GM23248 (cell line): ENCODE data around the gene ENTPD5. TPM values are rescaled to one million over a fixed set of nuclear protein-coding genes. Genes with fewer than 3 reads are reported as not detected.

Experiments used
- DNase-seq: peaks from one replicate; pipeline ENCODE4 v3.0.0-alpha.2; 2015
- H2AFZ ChIP-seq: fragments of 200-600 bp; sonication (generic); 2 replicates; pipeline ENCODE4 v1.6.1; 2016; ENCODE audit warnings: antibody characterized with exemption
- H3F3A ChIP-seq: fragments of 200-600 bp; sonication (generic); 2 replicates; pipeline ENCODE4 v1.6.1; 2016; ENCODE audit warnings: mild to moderate bottlenecking, antibody characterized with exemption, mixed run types; ENCODE audit not compliant: insufficient read depth
- H3K27ac ChIP-seq: fragments of 200-600 bp; sonication (generic); 2 replicates; pipeline ENCODE4 v1.5.1; 2016; ENCODE audit warnings: mild to moderate bottlenecking
- H3K27me3 ChIP-seq: fragments of 200-600 bp; sonication (generic); replicated peaks from 2 replicates; pipeline ENCODE4 v1.6.1; 2016; ENCODE audit warnings: mild to moderate bottlenecking; ENCODE audit not compliant: insufficient read depth
- H3K36me3 ChIP-seq: fragments of 200-600 bp; sonication (generic); 2 replicates; pipeline ENCODE4 v1.6.1; 2016; ENCODE audit warnings: low read depth, mild to moderate bottlenecking
- H3K4me1 ChIP-seq: fragments of 200-600 bp; sonication (generic); 2 replicates; pipeline ENCODE4 v1.6.1; 2016; ENCODE audit warnings: mild to moderate bottlenecking; ENCODE audit not compliant: insufficient read depth
- H3K4me2 ChIP-seq: fragments of 200-600 bp; sonication (generic); one replicate; pipeline ENCODE4 v1.6.1; 2016; ENCODE audit warnings: mild to moderate bottlenecking; ENCODE audit not compliant: unreplicated experiment
- H3K4me3 ChIP-seq: fragments of 200-600 bp; sonication (generic); 2 replicates; pipeline ENCODE4 v1.5.1; 2016; ENCODE audit warnings: mild to moderate bottlenecking
- H3K79me2 ChIP-seq: fragments of 200-600 bp; sonication (generic); 2 replicates; pipeline ENCODE4 v1.6.1; 2016; ENCODE audit warnings: mild to moderate bottlenecking; ENCODE audit not compliant: insufficient read depth
- H3K9ac ChIP-seq: fragments of 200-600 bp; sonication (generic); 2 replicates; pipeline ENCODE4 v1.6.1; 2016; ENCODE audit warnings: mild to moderate bottlenecking
- H3K9me2 ChIP-seq: fragments of 200-600 bp; sonication (generic); 2 replicates; pipeline ENCODE4 v1.6.1; 2016; ENCODE audit warnings: mixed run types, mild to moderate bottlenecking, moderate library complexity; ENCODE audit not compliant: insufficient read depth
- H3K9me3 ChIP-seq: fragments of 200-600 bp; sonication (generic); one replicate; pipeline ENCODE4 v1.6.1; 2017; ENCODE audit warnings: low read depth
- H4K20me1 ChIP-seq: fragments of 200-600 bp; sonication (generic); 2 replicates; pipeline ENCODE4 v1.6.0; 2016; ENCODE audit not compliant: insufficient read depth
- EZH2 ChIP-seq: fragments of 200-600 bp; sonication (generic); IDR thresholded peaks from 2 replicates; pipeline ENCODE4 v1.6.1; 2018; ENCODE audit warnings: antibody characterized with exemption, mild to moderate bottlenecking; ENCODE audit not compliant: insufficient read depth, poor library complexity, severe bottlenecking
- EZH2phosphoT487 ChIP-seq: fragments of 200-600 bp; sonication (generic); IDR thresholded peaks from 2 replicates; pipeline ENCODE4 v1.6.1; 2018; ENCODE audit warnings: antibody characterized with exemption, moderate library complexity, mild to moderate bottlenecking, low read depth; ENCODE audit not compliant: insufficient read depth
- WGBS, 2 experiments: methylation state at CpG; one replicate each; pipeline ENCODE4 v1.1.6; 2015 to 2017; ENCODE audit warnings: low lambda C conversion rate in 2 of 2, low coverage in 1 of 2; ENCODE audit errors: missing lambda C conversion rate in 2 of 2; 5-methylcytosine and 5-hydroxymethylcytosine counted together
- in situ Hi-C: fragments of 300-500 bp; cut with MboI; formaldehyde crosslinking; loops from 2 replicates; pipeline ENCODE4 v1.15.0; 2020
- polyA plus RNA-seq: library from polyadenylated mRNA; unstranded; fragments of >200 nt; fragmentation: Nextera tagmentation; extraction: Ambion mirVana; gene quantifications from 2 replicates; pipeline ENCODE4 v1.2.1, GENCODE V29; 2016
- small RNA-seq: library from RNA; depleted of rRNA; stranded (forward); fragments of <200 nt; gene quantifications from one replicate; pipeline ENCODE3, GENCODE V24; 2014; ENCODE audit warnings: low read depth, low replicate concordance
- total RNA-seq: library from RNA; depleted of rRNA; stranded (reverse); fragments of >200 nt; shearing (Covaris generic); gene quantifications from 2 replicates; pipeline ENCODE4 v1.2.3, GENCODE V29; 2014; rRNA removed

Gene ENTPD5
- total and polyA plus RNA-seq, 2 experiments from 2014 or later: 10.4 to 11.5 TPM

- Histone ChIP-seq H3K9ac (no peak overlapping the region), H3F3A (0 out of 2 replicates have a peak, but pooled peaks cover 5% of the 10 kb centered on the region), H2AFZ (no peak overlapping the region), H3K79me2 (peaks cover 79% of the 10 kb centered on the region), H3K4me3 (no peak overlapping the region), H3K4me1 (peaks cover 16% of the 10 kb centered on the region), H3K36me3 (peaks cover 43% of the 10 kb centered on the region), H3K9me2 (no peaks in the 10 kb centered on the region), H3K27me3 (no peaks in the 10 kb centered on the region), H3K27ac (no peak overlapping the region), H3K4me2 (no peak overlapping the region), H3K9me3 (no peaks in the 10 kb centered on the region), H4K20me1 (no peaks in the 10 kb centered on the region)
- WGBS, 2 experiments: 81 to 85% methylated on average over 6 of the region's 6 CpGs
- TF ChIP-seq EZH2phosphoT487: no peak
- TF ChIP-seq EZH2: no peak
- DNase-seq: no peak
- in situ Hi-C loops: no loop called here
Observed at GRCh38 chr14:73916324-73916723, 102.8 kb downstream of the ENTPD5 start.

GRCh38 chr14:73913256-73913655 lies 105.8 kb downstream of the ENTPD5 start:
- Histone ChIP-seq H3K9me3 (no peaks in the 10 kb centered on the region), H3K4me1 (peaks cover 16% of the 10 kb centered on the region), H3K4me3 (no peak overlapping the region), H3K79me2 (peaks cover 84% of the 10 kb centered on the region), H4K20me1 (no peaks in the 10 kb centered on the region), H3K36me3 (peaks cover 47% of the 10 kb centered on the region), H3K9me2 (no peaks in the 10 kb centered on the region), H3F3A (peaks cover 21% of the 10 kb centered on the region), H2AFZ (no peak overlapping the region), H3K27ac (peak overlapping the region; percentile 15; the same call in 1 of the 2 replicates), H3K9ac (no peak overlapping the region), H3K27me3 (no peaks in the 10 kb centered on the region), H3K4me2 (no peak overlapping the region)
- in situ Hi-C loops: no loop called here
- 74% methylated on average over 3 of the region's 3 CpGs for WGBS, 2 experiments
- DNase-seq: peak; percentile 44
- TF ChIP-seq EZH2: no peak
- TF ChIP-seq EZH2phosphoT487: no peak

GRCh38 chr14:73909681-73910080 lies 109.4 kb downstream of the ENTPD5 start:
- TF ChIP-seq EZH2phosphoT487: no peak
- TF ChIP-seq EZH2: no peak
- DNase-seq: no peak
- Histone ChIP-seq H3K27ac (no peak overlapping the region), H3K9me3 (no peaks in the 10 kb centered on the region), H4K20me1 (no peaks in the 10 kb centered on the region), H2AFZ (no peak overlapping the region), H3K4me3 (no peak overlapping the region), H3K36me3 (peaks cover 64% of the 10 kb centered on the region), H3K79me2 (peaks cover 66% of the 10 kb centered on the region), H3F3A (peaks cover 21% of the 10 kb centered on the region), H3K9me2 (no peaks in the 10 kb centered on the region), H3K9ac (no peak overlapping the region), H3K4me1 (0 out of 2 replicates have a peak, but pooled peaks cover 6% of the 10 kb centered on the region), H3K4me2 (no peak overlapping the region), H3K27me3 (no peaks in the 10 kb centered on the region)
- 100% methylated on average over 1 of the region's 1 CpG for WGBS, 2 experiments
- in situ Hi-C loops: no loop called here

Small RNA genes within 50 kb of the gene (small RNA-seq; reads per million reads assigned to genes)
- gene AC005480.2: not detected

Other genes with a start within 250 kb of the ENTPD5 start
- gene PTGR2, start 167.5 kb downstream of the ENTPD5 start, total RNA-seq: 7.2 and 7.5 TPM in 2 replicates
- 9.0 and 9.4 TPM in 2 replicates for gene PTGR2, start 167.5 kb downstream of the ENTPD5 start, polyA plus RNA-seq
- 64.6 and 70.1 TPM in 2 replicates for gene ZNF410, start 132.4 kb downstream of the ENTPD5 start, total RNA-seq
- 54.1 and 59.0 TPM in 2 replicates for gene ZNF410, start 132.4 kb downstream of the ENTPD5 start, polyA plus RNA-seq
- gene FAM161B, start 69.2 kb downstream of the ENTPD5 start, total RNA-seq: 5.3 and 6.5 TPM in 2 replicates
- gene FAM161B, start 69.2 kb downstream of the ENTPD5 start, polyA plus RNA-seq: 4.1 and 4.5 TPM in 2 replicates
- 21.4 and 48.0 TPM in 2 replicates for gene COQ6, start 69.0 kb downstream of the ENTPD5 start, total RNA-seq
- 29.4 and 40.2 TPM in 2 replicates for gene COQ6, start 69.0 kb downstream of the ENTPD5 start, polyA plus RNA-seq
- 3.5 and 18.2 TPM in 2 replicates for gene BBOF1, start 61 bp upstream of the ENTPD5 start, total RNA-seq
- gene BBOF1, start 61 bp upstream of the ENTPD5 start, polyA plus RNA-seq: 5.4 and 6.4 TPM in 2 replicates
- gene ALDH6A1, start 65.2 kb upstream of the ENTPD5 start, total RNA-seq: 13.8 and 19.9 TPM in 2 replicates
- 20.8 and 21.0 TPM in 2 replicates for gene ALDH6A1, start 65.2 kb upstream of the ENTPD5 start, polyA plus RNA-seq
- gene LIN52, start 65.7 kb upstream of the ENTPD5 start, total RNA-seq: 6.7 and 8.0 TPM in 2 replicates
- gene LIN52, start 65.7 kb upstream of the ENTPD5 start, polyA plus RNA-seq: 8.7 and 8.8 TPM in 2 replicates
- not detected in 2 replicates for gene VSX2, start 220.2 kb upstream of the ENTPD5 start, total RNA-seq
- not detected in 2 replicates for gene VSX2, start 220.2 kb upstream of the ENTPD5 start, polyA plus RNA-seq